ENCODE data around the gene IFIT5.
"Not testable (repeated sequence)": the region's sequence is repeated elsewhere in the genome, so short reads cannot be mapped to it uniquely, and the experiment has no call there.

IFIT5 gene

GRCh38 chr10:89438525-89438924 is 24.2 kb downstream of the IFIT5 start:
- DNase-seq = no peak

- DNase-seq = no peak
Observed at GRCh38 chr10:89440226-89441009, 26.1 kb downstream of the IFIT5 start.

DNA sequence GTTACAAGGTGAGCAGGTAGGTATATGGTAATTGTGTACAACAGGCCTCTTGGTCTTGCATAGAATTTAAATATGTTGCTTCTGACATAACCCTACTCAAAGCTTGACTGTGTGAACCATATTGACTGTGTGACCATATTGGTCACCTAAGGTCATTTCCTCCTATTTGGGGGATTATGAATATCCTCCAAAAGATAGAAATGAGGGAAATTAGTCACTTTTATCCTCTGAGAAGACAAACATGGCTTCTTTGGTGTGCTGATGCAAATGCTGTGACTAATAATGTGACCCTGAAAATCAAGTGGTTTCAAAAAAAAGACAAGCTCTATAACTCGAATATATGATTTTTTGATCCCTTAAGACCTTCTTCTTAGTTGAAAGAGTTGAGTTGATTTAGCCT is 27.9 kb downstream of the IFIT5 start:
- DNase-seq = no peak

DNA sequence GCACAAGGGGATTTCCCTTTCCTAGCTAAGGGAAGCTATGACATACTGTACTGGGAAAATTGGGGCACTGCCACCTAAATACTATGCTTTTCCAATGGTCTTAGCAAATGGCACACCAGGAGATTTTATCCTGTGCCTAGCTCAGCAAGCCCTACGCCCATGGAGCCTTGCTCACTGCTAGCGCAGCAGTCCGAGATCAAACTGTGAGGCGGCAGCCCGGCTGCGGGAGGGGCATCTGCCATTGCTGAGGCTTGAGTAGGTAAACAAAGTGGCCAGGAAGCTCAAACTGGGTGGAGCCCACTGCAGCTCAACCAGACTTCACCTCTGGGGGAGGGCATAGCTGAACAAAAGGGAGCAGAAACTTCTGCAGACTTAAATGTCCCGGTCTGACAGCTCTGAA is 30.5 kb downstream of the IFIT5 start:
- DNase-seq = not testable (repeated sequence)

DNA sequence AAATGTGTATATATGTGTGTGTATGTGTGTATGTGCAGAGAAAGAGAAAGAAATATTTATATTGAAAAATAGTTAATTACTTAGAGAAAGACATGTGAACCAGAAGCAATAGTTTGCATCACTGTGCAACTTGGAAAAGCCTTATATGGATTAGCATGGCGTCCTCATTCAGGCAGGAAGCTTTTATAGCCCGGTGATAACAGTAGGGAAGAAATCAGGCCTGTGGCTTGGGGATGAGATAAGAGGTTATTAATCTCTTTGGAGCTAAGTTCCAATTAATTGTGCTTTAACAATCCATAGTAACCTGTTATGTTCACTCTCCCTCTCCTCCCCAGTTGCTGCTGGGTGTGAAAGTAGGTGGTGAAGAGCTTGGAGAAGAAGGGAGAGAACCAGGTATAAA is 36.5 kb downstream of the IFIT5 start:
- no peak for DNase-seq

GRCh38 chr10:89452193-89452592 is 37.8 kb downstream of the IFIT5 start:
- no peak for DNase-seq

DNA sequence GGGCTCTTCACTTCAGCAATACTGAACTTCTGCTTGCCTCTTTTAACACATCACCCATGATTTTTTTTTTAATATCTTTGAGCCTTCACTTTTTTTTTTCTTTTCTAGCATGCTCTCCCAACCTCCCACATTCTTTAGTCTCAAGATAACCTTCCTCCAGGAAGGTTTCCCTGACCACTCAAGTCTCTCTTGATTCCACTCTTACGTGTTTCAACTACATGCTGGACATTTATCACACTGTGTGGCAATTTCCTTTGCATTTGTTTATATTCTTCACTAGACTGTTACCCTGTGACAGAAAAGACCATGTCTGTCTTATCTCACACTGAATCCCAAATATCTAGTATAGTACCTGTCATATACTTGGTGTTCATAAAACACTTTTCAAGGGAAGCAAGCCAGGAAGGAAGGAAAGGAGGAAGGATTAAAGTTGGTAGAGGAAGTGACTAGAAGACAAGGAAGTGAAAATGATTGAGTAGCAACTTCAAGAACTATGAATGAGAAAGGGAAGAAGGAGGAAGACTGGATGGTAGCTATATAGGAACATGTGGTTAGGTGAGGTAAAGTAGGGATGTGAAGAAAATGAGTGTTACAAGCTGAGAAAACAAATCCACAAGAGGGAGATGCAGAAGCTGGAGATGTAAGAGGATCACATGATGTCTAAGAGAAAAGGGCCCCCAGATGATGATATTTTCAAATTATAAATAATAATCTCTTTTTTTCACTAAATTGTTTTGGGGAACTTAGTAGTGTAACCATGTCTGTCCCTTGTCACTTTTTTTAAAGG is 40.4 kb downstream of the IFIT5 start:
- no peak for DNase-seq

- DNase-seq = no peak
Observed at GRCh38 chr10:89458291-89458690, 43.9 kb downstream of the IFIT5 start.

GRCh38 chr10:89458784-89459183 is 44.4 kb downstream of the IFIT5 start:
- DNase-seq = no peak

- no peak for DNase-seq
Observed at GRCh38 chr10:89463846-89464537, 49.6 kb downstream of the IFIT5 start.

DNA sequence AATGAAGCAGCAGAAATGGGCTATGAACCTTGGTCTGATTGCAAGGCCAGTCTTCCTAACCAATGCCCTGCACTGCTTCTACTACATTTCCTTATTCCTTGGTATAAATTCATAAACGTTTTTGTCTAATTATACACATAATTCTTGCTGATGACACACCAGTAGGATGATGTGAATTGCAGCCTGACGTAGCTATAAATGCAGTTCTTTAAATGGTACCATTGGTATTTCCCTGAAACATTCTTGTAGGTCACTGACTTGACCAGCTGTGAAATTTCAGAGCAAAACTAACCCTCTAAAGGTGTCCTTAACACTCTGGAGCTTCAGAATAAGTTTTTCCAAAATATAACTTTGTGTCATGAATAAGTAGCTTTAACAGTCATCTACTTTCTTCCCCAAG is 50.8 kb downstream of the IFIT5 start:
- no peak for DNase-seq

DNA sequence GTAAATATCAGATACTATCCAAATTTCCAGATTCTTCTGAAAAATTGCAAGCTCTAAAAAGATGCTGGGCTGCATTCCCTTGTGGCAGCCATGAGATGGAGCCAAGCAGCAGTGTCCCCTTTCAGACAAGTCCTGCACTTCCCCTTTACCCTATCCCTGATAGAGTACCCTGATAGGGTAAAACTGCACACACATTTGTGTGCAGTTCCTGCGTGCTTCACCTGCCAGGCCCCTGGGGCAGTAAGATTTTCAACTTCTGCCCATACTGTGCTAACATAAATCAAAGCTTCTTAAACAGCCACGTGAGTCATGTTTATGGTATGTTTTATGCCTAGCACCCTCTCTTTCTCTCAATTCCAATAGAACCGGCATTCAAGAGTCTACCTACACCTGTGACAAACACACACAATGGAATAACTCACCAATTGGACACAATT is 52.2 kb downstream of the IFIT5 start:
- DNase-seq = no peak

- DNase-seq = no peak
Observed at GRCh38 chr10:89468191-89468965, 54.0 kb downstream of the IFIT5 start.

DNA sequence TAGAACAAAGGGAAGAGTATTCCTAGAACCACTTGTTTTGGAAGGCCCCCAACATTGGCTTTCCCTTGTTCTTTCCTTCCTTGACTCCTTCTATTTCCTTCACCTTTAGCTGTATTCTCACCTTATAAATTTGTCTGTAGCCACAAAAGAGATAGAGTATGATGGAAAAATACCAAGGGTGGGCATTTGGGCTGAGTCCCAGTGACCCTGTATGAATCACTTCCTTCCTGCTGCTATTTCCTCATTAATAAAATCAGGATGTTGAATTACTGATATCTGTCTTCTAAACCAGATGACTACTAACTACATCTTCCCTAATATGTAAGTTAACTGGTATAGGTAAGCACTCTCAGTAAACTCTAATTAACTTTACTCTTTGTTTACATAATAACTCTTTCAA is 55.1 kb downstream of the IFIT5 start:
- no peak for DNase-seq
